ENCODE data around the gene TXNDC11.

TXNDC11 gene

DNA sequence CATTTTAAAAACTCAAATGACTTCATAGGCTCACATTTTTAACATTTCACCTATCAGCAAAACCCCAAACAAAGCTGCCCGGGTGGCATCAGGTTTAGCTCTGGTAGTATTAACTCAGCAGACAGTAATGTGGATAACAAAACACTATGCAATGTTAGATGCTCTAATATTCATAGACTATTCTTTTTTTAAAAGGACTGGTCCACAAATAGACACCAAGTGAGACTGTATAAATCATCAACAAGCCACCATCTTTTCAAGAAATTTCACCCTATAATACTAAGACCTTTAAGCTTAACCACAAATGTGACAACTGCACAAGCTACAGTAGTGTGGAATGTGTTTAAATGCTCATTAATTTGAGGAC, 54.2 kb downstream of the TXNDC11 start:
- no peak for DNase-seq

GRCh38 chr16:11687601-11688519, 54.8 kb downstream of the TXNDC11 start:
- no peak for DNase-seq

- no peak for DNase-seq
Observed at GRCh38 chr16:11686713-11687380, 55.8 kb downstream of the TXNDC11 start.

DNA sequence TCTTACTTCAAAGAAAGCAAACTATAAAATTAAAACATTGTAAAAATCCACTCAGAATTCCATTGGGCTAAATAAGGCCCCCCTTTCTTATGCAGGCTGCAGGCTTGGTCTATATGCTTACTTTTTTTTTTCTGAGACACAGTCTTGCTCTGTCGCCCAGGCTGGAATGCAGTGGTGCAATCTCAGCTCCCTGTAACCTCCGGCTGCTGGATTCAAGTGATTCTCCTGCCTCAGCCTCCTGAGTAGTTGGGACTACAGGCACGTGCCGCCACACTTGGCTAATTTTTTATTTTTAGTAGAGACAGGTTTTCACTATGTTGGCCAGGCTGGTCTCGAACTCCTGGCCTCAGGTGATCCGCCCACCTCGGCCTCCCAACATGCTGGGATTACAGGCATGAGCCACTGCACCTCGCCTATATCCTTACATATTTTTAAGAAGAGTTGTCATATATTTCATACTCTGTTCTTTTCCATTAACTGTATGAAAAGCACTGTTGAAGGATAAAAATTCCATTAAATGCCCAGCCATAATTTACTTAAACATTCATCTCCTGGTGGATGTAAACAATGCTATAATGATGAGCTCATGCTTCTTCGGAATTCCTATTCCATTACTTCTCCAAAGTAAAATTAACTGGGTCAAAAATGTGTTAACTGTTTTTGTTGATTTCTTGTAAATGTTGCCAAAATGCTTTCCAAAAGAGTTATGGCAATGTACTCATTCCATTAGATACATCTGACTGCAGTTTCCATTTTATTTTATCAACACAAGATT, 56.6 kb downstream of the TXNDC11 start:
- DNase-seq = no peak

DNA sequence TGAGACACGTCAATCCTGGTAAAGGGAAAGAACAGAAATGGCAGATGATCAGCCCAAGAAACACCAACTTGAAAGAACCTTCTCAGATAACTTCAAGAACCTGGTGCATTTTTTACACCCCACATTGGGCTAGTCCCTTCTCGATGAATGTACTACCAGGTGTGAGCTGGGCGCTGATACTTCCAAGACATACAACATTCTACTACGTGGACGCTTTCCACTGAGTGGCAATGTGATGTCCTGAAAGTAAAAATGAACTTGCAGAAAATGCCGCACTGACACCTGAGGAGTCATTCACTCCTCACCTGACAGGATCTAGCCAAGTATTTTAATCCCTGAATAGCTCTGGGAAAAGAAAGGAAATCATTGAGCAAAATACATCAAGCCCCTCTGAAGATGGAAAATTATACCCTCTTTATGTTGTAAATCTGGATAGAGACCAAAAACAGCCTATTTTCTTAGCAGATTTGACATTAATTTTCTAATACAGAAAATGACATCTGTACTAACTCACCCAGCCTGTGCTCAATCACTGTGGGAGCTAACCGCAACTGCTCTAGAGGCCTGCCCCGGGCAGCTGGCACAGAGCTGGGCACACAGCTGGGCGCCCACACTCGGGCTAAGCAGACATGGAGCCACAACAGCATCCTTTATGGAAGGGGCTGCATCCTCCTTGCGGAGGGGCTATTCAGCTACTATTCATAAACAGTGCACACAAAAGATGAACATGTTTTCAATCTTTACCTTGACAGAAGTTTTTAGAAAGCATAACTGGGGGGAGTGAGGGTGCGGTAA, 58.2 kb downstream of the TXNDC11 start:
- no peak for DNase-seq

DNA sequence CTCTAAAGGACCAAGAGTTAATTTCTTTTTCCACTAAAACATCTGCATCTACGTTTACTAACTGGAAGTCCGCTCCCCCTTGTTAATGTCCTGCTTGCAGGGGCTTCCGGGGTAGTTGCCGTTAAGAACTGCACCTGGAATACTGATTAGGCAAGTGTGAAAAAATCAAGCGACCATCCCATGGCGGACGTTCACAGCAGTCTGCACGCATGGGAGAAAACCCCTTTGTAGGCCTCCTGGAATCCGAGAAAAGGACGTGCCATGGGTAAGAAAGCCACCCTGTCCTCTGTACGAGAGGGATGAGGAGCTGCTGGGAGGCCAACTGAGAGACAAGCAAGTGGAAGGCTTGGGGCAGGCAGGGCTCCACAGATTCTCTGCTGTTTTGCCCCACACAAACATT, 59.5 kb downstream of the TXNDC11 start:
- no peak for DNase-seq

GRCh38 chr16:11682655-11683096, 60.0 kb downstream of the TXNDC11 start:
- DNase-seq = no peak

DNA sequence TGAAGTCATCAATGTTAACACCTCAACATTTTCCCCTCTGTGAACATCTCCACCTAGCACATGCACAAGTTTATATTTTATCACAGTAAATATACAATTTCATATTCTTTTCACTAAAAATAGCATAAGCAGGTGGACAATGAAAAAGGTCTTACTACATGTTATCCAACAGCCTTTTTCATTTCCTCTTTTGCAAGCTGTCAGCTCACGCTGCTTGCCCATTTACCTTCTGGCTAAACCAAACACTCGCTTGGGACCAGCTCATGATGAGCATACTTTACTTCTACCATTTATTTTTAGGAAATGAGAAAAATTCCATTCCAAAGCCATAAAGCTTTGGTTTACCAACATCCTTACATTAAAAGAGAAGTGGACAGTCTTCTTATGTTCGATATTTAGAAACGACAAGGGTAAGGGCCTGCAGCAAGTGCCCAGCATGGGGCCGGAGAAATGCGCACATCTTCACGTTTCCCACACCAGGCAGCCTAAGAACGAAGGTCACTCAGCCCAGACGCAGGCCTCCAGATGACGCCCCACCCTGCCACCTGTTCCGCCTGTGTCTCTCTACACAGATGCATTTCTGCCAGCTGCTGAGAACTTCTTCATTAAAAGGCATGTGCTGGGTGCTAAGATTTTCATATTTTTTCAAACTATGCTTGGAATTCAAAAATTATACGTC, 60.5 kb downstream of the TXNDC11 start:
- no peak for DNase-seq

- no peak for DNase-seq
Observed at GRCh38 chr16:11681556-11681955, 61.1 kb downstream of the TXNDC11 start.

- DNase-seq = no peak
Observed at GRCh38 chr16:11679941-11680911, 62.4 kb downstream of the TXNDC11 start.

DNA sequence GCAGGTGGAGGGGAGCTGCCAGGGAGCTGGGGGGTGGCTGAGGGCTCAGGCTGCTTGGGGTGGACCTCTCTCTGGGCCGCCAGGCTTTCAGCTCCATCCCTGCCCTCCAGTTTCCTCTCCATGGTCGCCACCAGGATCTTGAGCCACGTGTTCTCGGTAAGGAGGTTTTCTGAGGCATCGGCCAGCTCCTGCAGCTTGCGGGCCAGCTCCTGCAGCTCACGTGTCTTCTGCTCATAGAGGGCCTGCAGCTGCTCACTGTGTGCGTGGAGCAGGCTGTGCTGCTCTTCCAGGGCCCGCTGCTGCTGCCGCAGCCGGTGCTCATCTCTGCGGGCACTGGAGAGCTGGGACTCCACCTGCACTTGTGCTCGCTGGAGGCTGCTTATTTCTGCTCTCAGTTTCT, 63.4 kb downstream of the TXNDC11 start:
- no peak for DNase-seq

DNA sequence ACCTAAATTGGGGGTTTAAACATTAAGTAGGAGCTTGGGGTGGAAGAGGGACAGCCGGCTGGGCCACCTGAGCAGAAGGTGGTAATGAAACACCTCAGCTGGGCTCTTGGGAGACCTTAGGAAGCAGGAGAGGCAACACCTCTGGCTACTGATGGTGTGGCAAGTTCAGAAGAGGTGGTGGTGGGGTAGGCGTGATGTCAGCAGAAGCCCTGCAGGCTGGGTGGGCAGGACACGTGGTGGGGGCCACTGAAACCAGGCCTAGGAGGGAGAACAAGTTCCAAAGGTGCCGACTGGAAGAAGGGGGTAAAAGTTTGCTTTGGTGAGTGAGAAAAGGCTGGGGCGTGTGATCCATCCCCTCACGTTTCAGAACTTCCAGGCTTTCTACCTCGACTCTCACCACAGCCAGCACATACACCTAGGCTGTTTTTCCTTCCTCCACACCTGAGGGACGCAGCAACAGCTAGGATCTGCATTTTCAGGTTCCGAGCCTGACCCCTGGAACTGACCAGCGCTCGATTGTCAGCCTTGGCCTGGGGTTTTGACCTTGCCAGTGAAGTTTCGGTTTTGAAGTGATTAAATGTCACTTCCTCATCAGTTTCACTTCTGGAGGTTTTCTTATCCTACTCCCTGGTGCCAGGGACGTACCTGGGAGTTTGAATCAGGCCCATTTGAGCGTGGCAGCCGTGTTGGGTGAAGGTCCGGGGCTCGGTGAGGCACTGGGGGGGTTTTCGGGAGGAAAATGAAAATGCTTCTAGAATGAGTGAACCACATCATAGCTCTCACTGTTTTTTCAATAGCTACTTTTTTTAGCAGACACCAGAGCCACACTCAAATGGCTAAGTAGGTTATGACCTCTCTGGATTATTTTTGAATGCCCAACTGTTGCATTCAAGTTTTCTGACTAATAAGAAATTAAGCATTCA, 64.4 kb downstream of the TXNDC11 start:
- DNase-seq = no peak

- no peak for DNase-seq
Observed at GRCh38 chr16:11677451-11677951, 65.2 kb downstream of the TXNDC11 start.

DNA sequence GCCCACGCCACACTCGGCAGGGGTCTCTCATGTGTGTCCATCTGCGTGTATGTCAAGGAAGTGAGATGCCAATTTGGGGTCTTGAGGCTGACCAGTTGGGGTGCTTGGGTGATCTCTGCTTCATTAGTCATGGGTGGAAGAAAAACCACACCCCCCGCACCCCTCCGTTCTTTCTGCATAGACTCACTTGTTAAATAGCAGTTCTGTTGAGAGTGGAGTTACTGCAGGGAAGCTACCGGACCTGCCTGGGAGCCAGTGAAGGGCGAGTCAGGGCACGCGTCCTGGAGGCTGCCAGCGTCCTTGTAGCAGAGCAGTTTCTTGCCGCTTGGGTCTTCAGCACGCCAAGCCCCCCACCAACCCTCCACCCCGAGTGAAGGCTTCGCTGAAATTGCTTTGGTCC, 65.9 kb downstream of the TXNDC11 start:
- no peak for DNase-seq

DNA sequence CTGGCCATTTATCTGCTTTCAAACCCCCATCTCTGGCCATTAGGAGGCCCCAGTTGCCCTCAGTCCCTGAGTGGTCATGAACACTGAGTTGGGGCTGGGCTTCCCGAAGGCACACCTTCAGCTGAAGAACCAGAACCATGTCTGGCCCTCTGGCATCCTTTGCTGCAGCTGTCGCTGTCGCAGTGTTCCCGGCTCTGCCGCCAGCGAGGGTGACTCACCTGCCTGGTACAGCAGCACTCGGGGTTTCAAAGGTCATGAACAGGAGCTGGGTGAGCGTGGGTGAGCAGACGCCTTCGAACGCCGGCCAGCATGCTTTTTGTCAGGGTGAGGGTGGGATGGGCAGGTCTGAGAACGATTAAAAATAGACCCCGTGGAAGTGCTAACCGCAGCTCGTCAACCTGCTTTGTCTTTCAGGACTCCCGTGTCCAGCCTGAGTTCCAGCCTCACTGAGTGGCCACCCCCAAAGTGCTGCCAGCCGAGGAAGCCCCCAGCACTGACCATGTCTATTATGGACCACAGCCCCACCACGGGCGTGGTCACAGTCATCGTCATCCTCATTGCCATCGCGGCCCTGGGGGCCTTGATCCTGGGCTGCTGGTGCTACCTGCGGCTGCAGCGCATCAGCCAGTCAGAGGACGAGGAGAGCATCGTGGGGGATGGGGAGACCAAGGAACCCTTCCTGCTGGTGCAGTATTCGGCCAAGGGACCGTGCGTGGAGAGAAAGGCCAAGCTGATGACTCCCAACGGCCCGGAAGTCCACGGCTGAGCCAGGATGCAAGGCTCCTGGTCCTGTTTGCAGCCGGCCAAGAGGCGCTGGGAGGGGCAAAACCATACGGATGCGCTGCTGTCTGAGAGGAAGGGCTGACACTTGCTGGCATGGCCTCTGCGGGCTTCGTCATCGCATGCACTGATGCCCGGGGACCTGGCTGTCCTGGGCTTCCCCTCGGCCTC, 66.8 kb downstream of the TXNDC11 start:
- no peak for DNase-seq

GRCh38 chr16:11674818-11675560, 67.7 kb downstream of the TXNDC11 start:
- DNase-seq = no peak

GRCh38 chr16:11674001-11674817, 68.4 kb downstream of the TXNDC11 start:
- no peak for DNase-seq
